Effector memory CD8-positive, alpha-beta T cell (primary cell): Measurements from ENCODE around the gene CYP24A1.

Experiments
- ATAC-seq: fragments of 150-1000 bp; cut with Tn5 transposase; replicated peaks from 2 replicates; pipeline ENCODE4 v1.10.0; 2021; ENCODE audit warnings: mild to moderate bottlenecking, moderate library complexity
- DNase-seq, 3 experiments: peaks; one replicate each; pipeline ENCODE4 v3.0.0; 2021
- H3K27ac Mint-ChIP-seq, 2 donors: one replicate each; pipeline ENCODE4 v1.8.0; 2022; ENCODE audit warnings: mild to moderate bottlenecking in 2 of 2, mixed read lengths in 2 of 2, moderate library complexity in 2 of 2
- H3K27me3 Mint-ChIP-seq, 2 donors: one replicate each; pipeline ENCODE4 v1.8.0; 2022; ENCODE audit warnings: mixed read lengths in 2 of 2
- H3K36me3 Mint-ChIP-seq: one replicate; pipeline ENCODE4 v1.8.0; 2022; ENCODE audit warnings: mild to moderate bottlenecking, moderate library complexity, mixed read lengths; ENCODE audit not compliant: insufficient read depth
- H3K4me1 Mint-ChIP-seq, 2 donors: one replicate each; pipeline ENCODE4 v1.8.0; 2022; ENCODE audit warnings: low read depth in 2 of 2, mixed read lengths in 2 of 2
- H3K4me3 Mint-ChIP-seq, 2 donors: one replicate each; pipeline ENCODE4 v1.8.0; 2022; ENCODE audit warnings: mild to moderate bottlenecking in 2 of 2, mixed read lengths in 2 of 2, moderate library complexity in 2 of 2
- H3K9me3 Mint-ChIP-seq, 2 donors: one replicate each; pipeline ENCODE4 v1.8.0; 2022; ENCODE audit warnings: mixed read lengths in 2 of 2

The CYP24A1 gene

DNA sequence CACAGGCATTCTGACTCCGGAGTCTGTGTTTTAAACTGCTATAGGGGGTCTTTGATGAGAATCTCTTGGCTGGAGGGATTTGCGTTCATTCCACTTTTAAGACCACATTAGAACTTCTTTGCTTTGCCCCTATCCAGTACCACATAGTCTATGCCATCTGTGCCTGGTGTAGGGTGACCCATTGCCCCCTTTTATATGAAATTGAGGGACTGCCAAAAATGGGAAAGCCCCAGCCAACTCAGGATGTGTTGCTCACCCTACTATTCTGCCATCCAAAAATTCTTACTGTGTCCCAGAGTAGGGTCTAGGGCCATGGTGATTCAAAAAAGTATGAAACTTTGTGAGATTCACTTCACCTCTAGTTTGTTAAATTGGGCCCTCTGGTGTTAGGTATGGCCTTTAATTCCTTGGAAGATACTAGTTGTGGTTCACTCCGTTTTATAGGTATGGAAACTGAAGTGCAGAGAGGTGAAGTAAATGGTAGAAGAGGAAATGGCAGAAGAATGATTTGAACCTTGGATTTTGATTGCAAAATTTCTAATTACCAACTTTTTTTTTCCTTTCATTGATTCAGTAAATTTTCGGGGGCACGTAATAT, 35.5 kb upstream of the CYP24A1 start:
- no peak for ATAC-seq

DNA sequence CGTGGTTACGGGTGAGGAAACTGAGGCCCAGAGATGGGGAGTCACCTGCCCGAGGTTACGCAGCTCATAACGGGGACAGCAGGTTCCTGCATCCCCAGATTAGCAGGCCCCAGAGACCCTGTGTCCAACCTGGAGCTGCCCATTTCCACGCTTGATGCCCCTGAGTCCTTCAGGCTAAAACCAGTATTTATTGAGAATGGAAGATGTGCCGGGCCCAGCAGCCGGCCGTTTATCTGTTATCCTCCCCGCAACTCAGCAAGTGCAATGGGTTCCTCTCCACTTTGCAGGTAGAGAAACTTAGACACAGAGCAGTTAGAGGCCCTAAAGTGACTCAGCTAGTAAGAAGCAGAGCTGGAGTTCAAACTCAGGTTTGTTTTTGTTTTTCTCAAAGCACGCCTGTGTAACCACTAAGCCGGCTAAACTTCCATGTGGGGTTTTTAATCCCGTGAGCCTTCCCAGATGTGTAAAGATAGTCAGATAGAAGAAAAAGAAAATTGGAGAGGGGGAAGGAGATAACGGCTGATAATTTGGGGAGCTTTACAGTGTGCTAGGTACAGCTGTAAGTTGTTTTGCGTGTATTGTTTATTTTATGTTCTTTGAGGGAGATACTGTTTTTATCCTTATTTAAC, 34.9 kb upstream of the CYP24A1 start:
- Mint-ChIP-seq H3K27me3 (peaks cover 6 to 7% of the 10 kb centered on the region in 2 donors), H3K36me3 (peaks cover 2% of the 10 kb centered on the region), H3K4me1 (peaks cover 17 to 19% of the 10 kb centered on the region in 2 donors), H3K27ac (peak overlapping the region; percentile 100), H3K9me3 (no peaks in the 10 kb centered on the region), H3K4me3 (peak overlapping the region; percentile 90 to 91)
- DNase-seq = no peak
- ATAC-seq = no peak

More for the DNA sequence above, 35.5 kb upstream of the CYP24A1 start:
- peaks cover 17 to 19% of the 10 kb centered on the region in 2 donors for H3K4me1 Mint-ChIP-seq
- no peak for DNase-seq
- peaks cover 2% of the 10 kb centered on the region for H3K36me3 Mint-ChIP-seq
- H3K27me3 Mint-ChIP-seq = peaks cover 6 to 7% of the 10 kb centered on the region in 2 donors
- H3K27ac Mint-ChIP-seq = peak overlapping the region; percentile 100
- no peaks in the 10 kb centered on the region for H3K9me3 Mint-ChIP-seq
- peak overlapping the region; percentile 90 to 91 for H3K4me3 Mint-ChIP-seq

DNA sequence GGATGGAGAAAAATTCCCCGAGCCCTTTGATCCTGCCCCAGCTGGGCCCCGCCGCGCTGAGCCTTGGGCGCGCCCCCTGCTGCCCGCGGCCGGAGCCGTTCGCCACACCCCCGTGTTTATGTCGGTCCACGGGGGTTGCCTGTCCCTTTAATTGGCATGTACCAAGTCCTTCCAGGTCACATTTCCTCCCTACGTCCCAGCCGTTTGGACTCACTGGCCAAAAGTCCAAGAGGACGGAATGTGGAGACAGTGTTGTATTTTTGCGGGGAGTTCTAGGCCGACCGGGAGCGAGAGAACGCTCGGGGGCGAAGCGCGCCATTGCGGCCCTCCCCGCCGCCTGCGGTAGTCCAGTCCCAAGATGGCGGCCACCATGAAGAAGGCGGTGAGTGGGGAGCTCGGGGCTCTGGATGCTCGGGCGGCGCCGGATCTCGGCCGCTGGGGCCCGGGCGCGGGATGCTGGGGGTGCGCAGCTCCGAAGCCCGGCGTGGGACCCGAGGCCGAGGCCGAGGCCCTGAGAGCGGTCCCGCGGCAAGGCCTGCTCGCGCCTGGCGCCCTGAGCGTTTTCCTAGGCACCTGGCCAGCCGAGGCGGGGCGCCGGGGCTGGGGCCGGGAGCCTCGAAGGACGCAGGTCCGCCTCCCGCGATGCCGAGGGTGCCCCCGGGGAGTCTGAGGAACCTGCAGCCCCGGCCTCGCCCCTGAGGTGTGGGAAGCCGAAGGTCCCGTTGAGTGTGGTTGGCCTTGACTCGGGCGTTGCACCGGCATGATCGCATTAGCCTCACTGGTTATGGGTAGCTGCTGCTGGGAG, 34.2 kb upstream of the CYP24A1 start, which contains the start of gene PFDN4:
PFDN4 (plus strand) TSS at position 345 of the 805 bp plus-strand sequence; CDS start at position 359, 14 bp downstream.
- peak within 1 kb of the TSS; percentile 100 for H3K27ac Mint-ChIP-seq
- H3K4me3 Mint-ChIP-seq = peak within 1 kb of the TSS; percentile 90 to 91

DNA sequence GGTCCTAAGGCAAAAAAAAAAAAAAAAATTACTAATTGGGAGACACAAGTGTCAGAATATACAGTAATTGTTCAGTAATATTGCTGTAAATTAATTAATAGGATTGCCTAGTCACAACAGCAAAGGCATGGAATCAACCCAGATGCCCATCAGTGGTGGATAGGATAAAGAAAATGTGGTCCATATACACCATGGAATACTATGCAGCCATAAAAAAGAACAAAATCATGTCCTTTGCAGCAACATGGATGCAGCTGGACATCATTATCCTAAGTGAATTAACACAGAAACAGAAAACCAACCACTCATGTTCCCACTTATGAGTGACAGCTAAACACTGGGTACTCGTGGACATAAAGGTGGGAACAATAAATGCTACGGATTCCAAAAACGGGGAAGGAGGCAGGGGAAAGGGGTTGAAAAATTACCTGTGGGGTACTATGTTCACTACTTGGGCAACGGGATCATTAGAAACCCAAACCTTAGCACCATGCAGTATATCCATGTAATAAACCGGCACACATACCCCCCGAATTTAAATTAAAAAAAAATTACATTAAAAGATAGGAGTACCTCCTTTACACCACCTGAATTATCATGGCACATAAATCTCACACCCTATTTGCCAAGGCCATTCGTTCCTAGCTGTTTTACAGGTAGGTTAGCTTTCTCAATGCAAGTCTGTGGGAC, 33.4 kb upstream of the CYP24A1 start:
- H3K4me3 Mint-ChIP-seq = peak overlapping the region; percentile 90 to 91
- H3K4me1 Mint-ChIP-seq = peaks cover 16 to 17% of the 10 kb centered on the region in 2 donors
- H3K36me3 Mint-ChIP-seq = peaks cover 2% of the 10 kb centered on the region
- no peaks in the 10 kb centered on the region for H3K9me3 Mint-ChIP-seq
- DNase-seq (no peak), ATAC-seq (no peak)
- H3K27me3 Mint-ChIP-seq = peaks cover 15 to 18% of the 10 kb centered on the region in 2 donors
- H3K27ac Mint-ChIP-seq = peak overlapping the region; percentile 100

More for the DNA sequence above, 34.2 kb upstream of the CYP24A1 start, which contains the start of gene PFDN4:
- DNase-seq = peak; percentile 62 to 82 (median 67)
- Mint-ChIP-seq H3K9me3 (no peaks in the 10 kb centered on the region), H3K36me3 (peaks cover 2% of the 10 kb centered on the region), H3K4me1 (peaks cover 17 to 19% of the 10 kb centered on the region in 2 donors), H3K27me3 (peaks cover 8 to 10% of the 10 kb centered on the region in 2 donors)
- ATAC-seq = peak; percentile 89

DNA sequence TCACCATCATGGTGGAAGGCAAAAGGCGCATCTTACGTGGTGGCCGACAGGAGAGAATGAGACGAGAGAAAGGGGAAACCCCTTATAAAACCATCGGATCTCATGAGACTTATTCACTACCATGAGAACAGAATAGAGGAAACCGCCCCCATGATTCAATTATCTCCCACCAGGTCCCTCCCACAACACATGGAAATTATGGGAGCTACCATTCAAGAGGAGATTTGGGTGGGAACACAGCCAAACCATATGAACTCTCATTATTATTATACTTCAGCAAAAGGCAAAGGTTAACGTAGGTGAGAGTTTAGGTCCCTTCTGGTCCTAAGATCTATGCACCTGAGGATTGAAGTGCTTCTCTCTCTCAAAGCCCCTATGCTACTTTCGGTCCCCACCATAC, 31.7 kb upstream of the CYP24A1 start:
- ATAC-seq (no peak), DNase-seq (no peak)
- no peak overlapping the region for H3K27ac Mint-ChIP-seq
- H3K4me1 Mint-ChIP-seq = peaks cover 16 to 17% of the 10 kb centered on the region in 2 donors
- H3K36me3 Mint-ChIP-seq = peaks cover 2% of the 10 kb centered on the region
- peaks cover 16 to 29% of the 10 kb centered on the region in 2 donors for H3K27me3 Mint-ChIP-seq
- no peaks in the 10 kb centered on the region for H3K9me3 Mint-ChIP-seq
- no peak overlapping the region for H3K4me3 Mint-ChIP-seq

GRCh38 chr20:54204481-54204880, 30.7 kb upstream of the CYP24A1 start:
- ATAC-seq = no peak
- H3K27me3 Mint-ChIP-seq = peaks cover 16 to 29% of the 10 kb centered on the region in 2 donors
- no peak overlapping the region for H3K4me3 Mint-ChIP-seq

GRCh38 chr20:54204063-54204462, 30.3 kb upstream of the CYP24A1 start:
- no peak for DNase-seq

More at GRCh38 chr20:54204481-54204880, 30.7 kb upstream of the CYP24A1 start:
- Mint-ChIP-seq H3K4me1 (peaks cover 10% of the 10 kb centered on the region in 2 donors), H3K36me3 (peaks cover 2% of the 10 kb centered on the region), H3K27ac (no peak overlapping the region), H3K9me3 (no peaks in the 10 kb centered on the region)
- DNase-seq = no peak

DNA sequence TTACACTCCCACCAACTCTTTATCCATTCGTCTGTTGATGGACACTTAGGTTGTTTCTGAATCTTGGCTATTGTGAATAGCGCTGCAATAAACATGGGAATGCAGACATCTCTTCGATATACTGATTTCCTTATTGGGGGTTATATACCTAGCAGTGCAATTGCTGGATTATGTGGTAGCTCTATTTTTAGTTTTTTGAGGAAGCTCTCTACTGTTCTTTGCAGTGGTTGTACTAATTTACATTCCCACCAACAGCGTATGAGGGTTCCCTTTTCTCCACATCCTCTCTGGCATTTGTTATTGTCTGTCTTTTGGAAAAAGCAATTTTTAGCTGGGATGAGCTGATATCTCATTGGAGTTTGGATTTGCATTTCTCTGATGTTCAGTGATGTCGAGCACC, 29.5 kb upstream of the CYP24A1 start:
- Mint-ChIP-seq H3K4me3 (no peak overlapping the region), H3K9me3 (no peaks in the 10 kb centered on the region), H3K36me3 (peaks cover 2% of the 10 kb centered on the region), H3K27me3 (peaks cover 16 to 29% of the 10 kb centered on the region in 2 donors), H3K4me1 (peaks cover 0 to 2% of the 10 kb centered on the region in 2 donors), H3K27ac (no peak overlapping the region)
- no peak for ATAC-seq
- no peak for DNase-seq

More at GRCh38 chr20:54204063-54204462, 30.3 kb upstream of the CYP24A1 start:
- Mint-ChIP-seq H3K9me3 (no peaks in the 10 kb centered on the region), H3K27me3 (peaks cover 16 to 29% of the 10 kb centered on the region in 2 donors), H3K27ac (no peak overlapping the region), H3K4me3 (no peak overlapping the region), H3K36me3 (peaks cover 2% of the 10 kb centered on the region), H3K4me1 (peaks cover 7 to 9% of the 10 kb centered on the region in 2 donors)
- no peak for ATAC-seq

DNA sequence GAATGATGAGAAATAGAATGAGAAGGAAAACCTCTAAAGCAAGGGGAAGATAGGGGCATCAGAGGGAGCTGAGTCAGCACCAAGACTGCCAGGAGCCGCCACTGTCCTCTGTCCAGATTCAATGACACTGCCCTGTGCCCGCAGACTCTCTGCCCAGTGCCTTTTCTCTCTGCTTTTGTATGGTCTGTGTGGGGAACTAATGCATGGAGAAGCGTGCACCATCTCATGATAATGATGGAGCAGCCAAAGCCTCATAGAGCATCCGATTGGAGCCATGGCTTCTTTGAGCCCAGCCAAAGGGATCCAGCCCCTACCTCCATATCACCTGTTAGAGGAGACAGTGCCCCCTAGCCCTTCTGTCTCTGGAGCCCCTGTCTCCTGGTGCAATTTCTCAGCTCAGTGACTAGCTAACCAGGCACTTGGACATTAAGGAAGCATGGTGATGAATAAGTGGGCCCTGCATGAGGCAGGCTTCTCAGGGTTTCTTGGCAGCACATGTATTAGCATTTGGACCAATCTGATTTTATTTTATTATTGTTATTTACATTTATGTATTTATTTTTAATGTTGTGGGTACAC, 27.6 kb upstream of the CYP24A1 start:
- Mint-ChIP-seq H3K27ac (no peak overlapping the region), H3K36me3 (no peaks in the 10 kb centered on the region), H3K9me3 (no peaks in the 10 kb centered on the region), H3K4me3 (no peak overlapping the region), H3K4me1 (no peaks in the 10 kb centered on the region), H3K27me3 (peaks cover 16 to 29% of the 10 kb centered on the region in 2 donors)
- DNase-seq (no peak), ATAC-seq (no peak)

DNA sequence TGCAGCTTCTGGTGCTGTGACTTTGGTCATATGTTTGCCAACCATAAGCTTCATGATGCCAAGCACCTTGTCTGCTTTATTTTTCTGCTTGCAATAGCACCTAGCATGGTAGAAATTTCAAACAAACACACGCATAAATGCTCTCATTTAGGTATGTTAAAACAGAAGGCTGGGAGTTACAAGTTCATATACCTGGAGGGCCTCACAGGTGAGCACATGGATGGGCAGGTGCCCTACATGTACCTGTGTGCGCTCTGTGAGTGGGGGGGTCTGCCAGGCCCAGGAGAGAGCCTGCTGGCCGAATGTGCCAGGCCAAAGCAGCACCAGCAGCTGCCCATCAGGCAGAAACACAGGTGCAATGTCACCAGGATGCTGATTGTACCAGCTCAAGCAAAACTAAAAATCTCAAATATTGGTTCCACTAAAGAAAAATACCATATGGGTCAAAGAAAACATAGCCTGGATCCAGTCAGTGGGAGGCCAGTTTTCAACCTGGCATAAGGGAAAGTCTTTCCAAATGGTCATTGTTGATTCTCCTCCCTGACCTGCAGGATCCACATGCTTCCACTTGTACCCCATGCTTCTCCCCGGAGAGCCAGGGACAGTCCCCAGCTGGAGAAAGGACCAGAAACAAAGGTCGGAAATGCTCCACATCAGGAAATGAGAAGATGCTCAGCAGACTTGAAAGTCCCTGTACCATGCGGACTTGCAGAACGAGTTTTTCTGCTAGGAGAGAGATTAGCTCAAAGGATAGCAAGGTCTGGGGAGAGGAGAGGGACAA, 26.9 kb upstream of the CYP24A1 start:
- no peak overlapping the region for H3K4me3 Mint-ChIP-seq
- H3K4me1 Mint-ChIP-seq = no peaks in the 10 kb centered on the region
- no peak for DNase-seq
- H3K27ac Mint-ChIP-seq = no peak overlapping the region
- peaks cover 19 to 36% of the 10 kb centered on the region in 2 donors for H3K27me3 Mint-ChIP-seq
- no peak for ATAC-seq
- H3K36me3 Mint-ChIP-seq = no peaks in the 10 kb centered on the region
- H3K9me3 Mint-ChIP-seq = no peaks in the 10 kb centered on the region

GRCh38 chr20:54199721-54200176, 26.0 kb upstream of the CYP24A1 start:
- Mint-ChIP-seq H3K9me3 (no peaks in the 10 kb centered on the region), H3K36me3 (no peaks in the 10 kb centered on the region)
- ATAC-seq = peak; percentile 66

DNA sequence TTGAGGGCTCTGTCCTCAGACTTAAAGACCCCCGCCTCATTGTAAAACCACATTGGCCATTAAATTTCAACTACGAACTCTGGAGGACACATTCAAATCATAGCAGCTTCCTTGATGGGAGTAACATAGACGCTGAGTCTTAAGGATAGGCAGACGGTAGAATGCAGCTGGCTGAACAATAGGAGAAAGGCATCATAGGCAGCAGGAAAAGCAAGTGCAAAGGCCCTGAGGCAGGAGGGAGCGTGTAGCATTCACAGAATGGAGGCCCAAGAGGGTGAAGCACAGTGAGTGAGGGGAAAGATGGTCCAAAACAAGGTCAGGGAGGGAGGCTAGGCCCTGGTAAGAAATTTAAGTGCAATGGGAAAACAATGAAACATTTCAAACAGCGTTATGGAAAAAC, 25.5 kb upstream of the CYP24A1 start:
- H3K27me3 Mint-ChIP-seq = peaks cover 21 to 40% of the 10 kb centered on the region in 2 donors
- no peak overlapping the region for H3K4me3 Mint-ChIP-seq
- ATAC-seq = no peak
- H3K36me3 Mint-ChIP-seq = no peaks in the 10 kb centered on the region
- H3K27ac Mint-ChIP-seq = no peak overlapping the region
- H3K4me1 Mint-ChIP-seq = no peaks in the 10 kb centered on the region
- DNase-seq = no peak
- H3K9me3 Mint-ChIP-seq = no peaks in the 10 kb centered on the region

More at GRCh38 chr20:54199721-54200176, 26.0 kb upstream of the CYP24A1 start:
- no peak overlapping the region for H3K4me3 Mint-ChIP-seq
- peaks cover 21 to 38% of the 10 kb centered on the region in 2 donors for H3K27me3 Mint-ChIP-seq
- H3K27ac Mint-ChIP-seq = no peak overlapping the region
- peak; percentile 63 to 71 (median 64) for DNase-seq
- no peaks in the 10 kb centered on the region for H3K4me1 Mint-ChIP-seq
